ENCODE results near the gene FHIP1A. TPM values are rescaled to one million over a fixed set of nuclear protein-coding genes. Genes with fewer than 3 reads are reported as not detected.
A peak's percentile ranks its signal among the peaks of the same experiment; 100 is the strongest.
"Not testable (repeated sequence)": the region's sequence is repeated elsewhere in the genome, so short reads cannot be mapped to it uniquely, and the experiment has no call there.

FHIP1A gene
- total and polyA plus RNA-seq, 7 donors, result 0.51 to 46.7 (median 37.7) TPM

DNA sequence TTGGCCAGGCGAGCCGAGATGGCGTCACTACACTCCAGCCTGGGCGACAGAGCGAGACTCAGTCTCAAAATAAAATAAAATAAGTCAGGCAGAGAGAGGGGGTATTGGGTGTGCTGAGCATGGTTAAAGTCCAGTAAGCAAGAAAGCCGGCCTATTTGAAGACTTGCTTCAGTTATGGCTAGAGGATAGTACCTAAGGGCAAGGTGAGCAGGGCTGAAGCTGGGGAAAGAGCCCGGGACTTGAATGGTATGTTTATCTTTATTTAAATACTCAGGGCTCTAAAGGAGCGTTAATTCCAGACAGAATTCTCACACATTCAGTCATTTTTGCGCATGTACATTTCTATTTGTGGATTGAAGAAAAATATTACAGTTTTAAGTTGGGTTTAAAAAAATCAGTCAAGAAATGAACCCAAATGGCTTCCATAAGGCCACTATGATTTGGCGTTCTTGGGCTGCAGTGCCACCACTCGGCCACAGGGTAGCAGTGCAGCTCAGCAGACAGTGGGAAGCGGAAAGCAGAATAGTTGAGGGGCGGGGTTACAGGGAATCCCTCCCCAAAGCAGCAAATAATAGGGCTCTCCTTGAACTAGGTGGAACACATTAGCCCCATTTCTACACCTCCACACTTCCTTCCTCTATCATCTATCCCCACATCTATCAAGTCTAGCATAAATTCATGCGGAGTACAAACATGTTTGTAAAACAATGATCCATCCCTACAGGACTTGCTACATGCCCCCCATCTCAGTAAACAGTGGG is 46.4 kb upstream of the FHIP1A start:
- peak; percentile 96 to 99 (median 98) for ATAC-seq
- Histone ChIP-seq H3K4me1 (peaks cover 3% of the 10 kb centered on the region), H3K27me3 (ENCODE audit: insufficient read depth in 3 of 3, low read length in 2 of 3) (no peaks in the 10 kb centered on the region), H3K9me3 (no peaks in the 10 kb centered on the region), H3K4me3 (no peak overlapping the region), H3K36me3 (ENCODE audit: insufficient read depth in 1 of 2, low read depth in 1 of 2) (no peaks in the 10 kb centered on the region), H3K27ac (peak overlapping the region; percentile 20)
- TF ChIP-seq, protein P1, sequence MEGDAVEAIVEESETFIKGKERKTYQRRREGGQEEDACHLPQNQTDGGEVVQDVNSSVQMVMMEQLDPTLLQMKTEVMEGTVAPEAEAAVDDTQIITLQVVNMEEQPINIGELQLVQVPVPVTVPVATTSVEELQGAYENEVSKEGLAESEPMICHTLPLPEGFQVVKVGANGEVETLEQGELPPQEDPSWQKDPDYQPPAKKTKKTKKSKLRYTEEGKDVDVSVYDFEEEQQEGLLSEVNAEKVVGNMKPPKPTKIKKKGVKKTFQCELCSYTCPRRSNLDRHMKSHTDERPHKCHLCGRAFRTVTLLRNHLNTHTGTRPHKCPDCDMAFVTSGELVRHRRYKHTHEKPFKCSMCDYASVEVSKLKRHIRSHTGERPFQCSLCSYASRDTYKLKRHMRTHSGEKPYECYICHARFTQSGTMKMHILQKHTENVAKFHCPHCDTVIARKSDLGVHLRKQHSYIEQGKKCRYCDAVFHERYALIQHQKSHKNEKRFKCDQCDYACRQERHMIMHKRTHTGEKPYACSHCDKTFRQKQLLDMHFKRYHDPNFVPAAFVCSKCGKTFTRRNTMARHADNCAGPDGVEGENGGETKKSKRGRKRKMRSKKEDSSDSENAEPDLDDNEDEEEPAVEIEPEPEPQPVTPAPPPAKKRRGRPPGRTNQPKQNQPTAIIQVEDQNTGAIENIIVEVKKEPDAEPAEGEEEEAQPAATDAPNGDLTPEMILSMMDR (IDR thresholded peaks at IDR 0.05), result peak; percentile 99
- DNase-seq, result peak; percentile 82 to 86
- intact Hi-C loops (cut with DNase I), result loop anchor here (5.0 to 10.0 kb wide), 6 partner anchors 45 to 252 kb away; partner anchors contain the start of genes PRSS48 (in 2 of the 2) and FHIP1A (in 1 of the 2)
- 43 to 50% (median 49%) methylated on average over 12 to 14 of the region's 14 CpGs for WGBS, 3 donors

DNA sequence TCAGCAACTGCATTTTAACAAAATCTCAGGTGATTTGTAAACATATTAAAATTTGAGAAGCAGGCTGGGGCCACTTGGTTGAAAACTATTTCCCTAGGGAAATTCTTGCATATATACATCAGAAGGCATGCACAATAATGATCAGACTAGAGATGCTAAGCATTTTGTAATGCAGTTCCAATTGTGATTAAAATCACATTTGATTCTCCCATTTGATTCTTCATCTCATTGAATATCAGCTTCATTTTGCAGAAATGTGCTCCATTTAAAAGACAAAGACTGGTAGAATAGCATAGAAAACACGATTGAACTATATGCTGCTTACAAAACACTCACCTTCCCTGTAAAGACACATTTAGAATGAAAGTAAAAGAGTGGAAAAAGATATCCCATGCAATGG is 32.4 kb upstream of the FHIP1A start:
- no peaks in the 10 kb centered on the region for H3K27me3 ChIP-seq (ENCODE audit: insufficient read depth in 3 of 3, low read length in 2 of 3)
- H3K9me3 ChIP-seq, result no peaks in the 10 kb centered on the region
- intact Hi-C loops (cut with DNase I), result no loop called here
- H3K4me3 ChIP-seq, result no peak overlapping the region
- no peak for ATAC-seq
- no peak overlapping the region for H3K27ac ChIP-seq
- TF ChIP-seq, protein P1 (IDR thresholded peaks at IDR 0.05), result no peak
- 67 to 82% (median 69%) methylated on average over 1 of the region's 1 CpG for WGBS, 3 donors
- DNase-seq, result no peak
- no peaks in the 10 kb centered on the region for H3K4me1 ChIP-seq
- no peaks in the 10 kb centered on the region for H3K36me3 ChIP-seq (ENCODE audit: insufficient read depth in 1 of 2, low read depth in 1 of 2)

DNA sequence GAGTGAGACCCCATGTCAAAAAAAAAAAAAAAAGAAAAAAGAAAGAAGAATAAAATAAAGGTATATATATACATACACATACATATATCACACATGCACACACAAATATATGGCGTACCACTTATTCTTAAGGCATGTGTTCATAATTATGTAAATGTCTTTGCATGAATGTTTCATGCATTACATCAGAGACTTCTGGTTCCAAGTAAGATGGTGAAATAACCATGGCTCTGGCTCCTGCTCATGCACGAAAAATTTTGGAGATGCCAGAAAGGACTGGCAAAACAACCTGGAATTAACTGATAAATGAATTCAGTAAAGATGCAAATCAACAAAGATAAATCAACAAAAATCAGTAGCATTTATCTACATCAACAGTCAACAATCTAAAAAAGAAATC is 19.7 kb upstream of the FHIP1A start:
- no peak for DNase-seq
- H3K36me3 ChIP-seq (ENCODE audit: insufficient read depth in 1 of 2, low read depth in 1 of 2), result no peaks in the 10 kb centered on the region
- no peak for ATAC-seq
- H3K9me3 ChIP-seq, result no peaks in the 10 kb centered on the region
- H3K27ac ChIP-seq, result no peak overlapping the region
- H3K4me3 ChIP-seq, result no peak overlapping the region
- H3K27me3 ChIP-seq (ENCODE audit: insufficient read depth in 3 of 3, low read length in 2 of 3), result no peaks in the 10 kb centered on the region
- no peaks in the 10 kb centered on the region for H3K4me1 ChIP-seq
- intact Hi-C loops (cut with DNase I), result no loop called here
- TF ChIP-seq, protein P1 (IDR thresholded peaks at IDR 0.05), result no peak
- WGBS, 3 donors, result 60 to 84% (median 79%) methylated on average over 2 of the region's 2 CpGs

DNA sequence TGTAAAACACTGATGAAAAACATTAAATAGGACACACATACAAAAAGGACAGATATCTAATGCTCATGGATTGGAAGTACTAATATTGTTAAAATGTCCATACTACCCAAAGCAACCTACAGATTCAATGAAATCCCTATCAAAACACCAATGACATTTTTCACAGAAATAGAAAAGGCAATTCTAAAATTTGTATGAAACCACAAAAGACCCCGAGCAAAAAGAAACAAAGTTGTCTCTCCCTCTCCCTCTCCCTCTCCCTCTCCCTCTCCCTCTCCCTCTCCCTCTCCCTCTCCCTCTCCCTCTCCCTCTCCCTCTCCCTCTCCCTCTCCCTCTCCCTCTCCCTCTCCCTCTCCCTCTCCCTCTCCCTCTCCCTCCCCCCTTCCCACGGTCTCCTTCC is 19.2 kb upstream of the FHIP1A start:
- H3K4me1 ChIP-seq; H3K9me3 ChIP-seq; H3K27me3 ChIP-seq (ENCODE audit: insufficient read depth in 3 of 3, low read length in 2 of 3); H3K4me3 ChIP-seq; intact Hi-C loops (cut with DNase I); DNase-seq; H3K27ac ChIP-seq; H3K36me3 ChIP-seq (ENCODE audit: insufficient read depth in 1 of 2, low read depth in 1 of 2); ATAC-seq: not testable (repeated sequence)
- WGBS, 3 donors, result 71 to 94% (median 94%) methylated on average over 1 to 2 of the region's 2 CpGs

DNA sequence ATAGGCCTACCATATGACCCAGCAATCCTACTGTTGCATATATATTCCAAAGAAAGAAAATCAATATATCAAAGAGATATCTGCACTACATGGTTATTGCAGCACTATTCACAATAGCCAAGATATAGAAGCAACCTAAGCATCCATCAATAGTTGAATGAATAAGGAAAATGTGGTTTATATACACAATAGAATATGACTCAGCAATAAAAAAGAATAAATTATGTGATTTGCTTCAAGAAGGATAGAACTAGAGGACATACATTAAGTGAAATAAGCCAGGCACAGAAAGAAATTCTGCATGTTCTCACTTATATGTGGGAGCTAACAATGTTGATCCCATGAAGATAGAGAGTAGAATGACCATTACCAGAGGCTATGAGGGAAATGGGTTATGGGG is 13.1 kb upstream of the FHIP1A start:
- DNase-seq (no peak), ATAC-seq (no peak)
- H3K4me1 ChIP-seq, result no peaks in the 10 kb centered on the region
- no peaks in the 10 kb centered on the region for H3K9me3 ChIP-seq
- no peaks in the 10 kb centered on the region for H3K36me3 ChIP-seq (ENCODE audit: insufficient read depth in 1 of 2, low read depth in 1 of 2)
- TF ChIP-seq, protein P1 (IDR thresholded peaks at IDR 0.05), result no peak
- intact Hi-C loops (cut with DNase I), result no loop called here
- no peak overlapping the region for H3K4me3 ChIP-seq
- no peaks in the 10 kb centered on the region for H3K27me3 ChIP-seq (ENCODE audit: insufficient read depth in 3 of 3, low read length in 2 of 3)
- no peak overlapping the region for H3K27ac ChIP-seq

Measured in psoas muscle (tissue), 8 donors.